WTC11 (cell line): ENCODE data around the gene TBC1D24. TPM values are rescaled to one million over a fixed set of nuclear protein-coding genes. Genes with fewer than 3 reads are reported as not detected.
A peak's percentile ranks its signal among the peaks of the same experiment; 100 is the strongest.

ENCODE experiments used
- AFF4 ChIP-seq: sonication (generic); formaldehyde crosslinking; IDR thresholded peaks from 2 replicates; pipeline ENCODE4 v1.8.1; 2023; ENCODE audit warnings: mild to moderate bottlenecking, missing genetic modification reagents, borderline replicate concordance
- ESRRA ChIP-seq: sonication (generic); formaldehyde crosslinking; IDR thresholded peaks from 2 replicates; pipeline ENCODE4 v1.8.1; 2022; ENCODE audit warnings: mild to moderate bottlenecking, missing genetic modification reagents, borderline replicate concordance
- FOXJ3 ChIP-seq: sonication (generic); formaldehyde crosslinking; IDR thresholded peaks from 2 replicates; pipeline ENCODE4 v1.9.0; 2021; ENCODE audit warnings: missing genetic modification reagents, mild to moderate bottlenecking, borderline replicate concordance
- FOXP1 ChIP-seq: sonication (generic); formaldehyde crosslinking; IDR thresholded peaks from 2 replicates; pipeline ENCODE4 v1.8.0; 2022; ENCODE audit warnings: missing genetic modification reagents, mild to moderate bottlenecking, moderate library complexity, borderline replicate concordance
- HMGXB4 ChIP-seq: sonication (generic); formaldehyde crosslinking; IDR thresholded peaks from 2 replicates; pipeline ENCODE4 v1.8.1; 2023; ENCODE audit warnings: mild to moderate bottlenecking, moderate library complexity, missing genetic modification reagents
- IRF2 ChIP-seq: sonication (generic); formaldehyde crosslinking; IDR thresholded peaks from 2 replicates; pipeline ENCODE4 v1.8.0; 2022; ENCODE audit warnings: low read depth, missing genetic modification reagents, borderline replicate concordance
- MYBL2 ChIP-seq: sonication (generic); formaldehyde crosslinking; IDR thresholded peaks from 2 replicates; pipeline ENCODE4 v1.8.1; 2023; ENCODE audit warnings: mild to moderate bottlenecking, moderate library complexity, missing genetic modification reagents
- NFE2L1 ChIP-seq: sonication (generic); formaldehyde crosslinking; IDR thresholded peaks from 2 replicates; pipeline ENCODE4 v1.8.1; 2023; ENCODE audit warnings: missing genetic modification reagents
- NR1H2 ChIP-seq: sonication (generic); formaldehyde crosslinking; IDR thresholded peaks from 2 replicates; pipeline ENCODE4 v1.9.0; 2021; ENCODE audit warnings: mild to moderate bottlenecking, moderate library complexity, missing genetic modification reagents
- NR2C2 ChIP-seq: sonication (generic); formaldehyde crosslinking; IDR thresholded peaks from 2 replicates; pipeline ENCODE4 v1.8.0; 2022; ENCODE audit warnings: mild to moderate bottlenecking, missing genetic modification reagents
- OVOL2 ChIP-seq: fragments of 250-450 bp; sonication (Bioruptor Pico); IDR thresholded peaks from 2 replicates; pipeline ENCODE4 v1.9.0; 2021; ENCODE audit warnings: mild to moderate bottlenecking, borderline replicate concordance
- PRRX2 ChIP-seq: fragments of 250-450 bp; sonication (Bioruptor Pico); IDR thresholded peaks from 2 replicates; pipeline ENCODE4 v1.8.0; 2021; ENCODE audit warnings: mild to moderate bottlenecking
- RORB ChIP-seq: fragments of 250-450 bp; sonication (Bioruptor Pico); IDR thresholded peaks from 2 replicates; pipeline ENCODE4 v1.9.0; 2021; ENCODE audit warnings: mild to moderate bottlenecking
- SP1 ChIP-seq: sonication (generic); formaldehyde crosslinking; conservative IDR thresholded peaks from 2 replicates; pipeline ENCODE4 v1.8.1; 2022; ENCODE audit warnings: missing genetic modification reagents
- TEAD4 ChIP-seq: sonication (generic); formaldehyde crosslinking; IDR thresholded peaks from 2 replicates; pipeline ENCODE4 v1.8.0; 2022; ENCODE audit warnings: mild to moderate bottlenecking, missing genetic modification reagents
- USF2 ChIP-seq: sonication (generic); formaldehyde crosslinking; IDR thresholded peaks from 2 replicates; pipeline ENCODE4 v1.8.1; 2023; ENCODE audit warnings: mild to moderate bottlenecking, missing genetic modification reagents, moderate library complexity
- ZNF281 ChIP-seq: sonication (generic); formaldehyde crosslinking; IDR thresholded peaks from 2 replicates; pipeline ENCODE4 v1.8.0; 2023; ENCODE audit warnings: mild to moderate bottlenecking, missing genetic modification reagents
- ZNF317 ChIP-seq: sonication (generic); formaldehyde crosslinking; IDR thresholded peaks from 2 replicates; pipeline ENCODE4 v1.8.1; 2023; ENCODE audit warnings: low read depth, mild to moderate bottlenecking, moderate library complexity, missing genetic modification reagents, borderline replicate concordance
- ZNF396 ChIP-seq: fragments of 250-450 bp; sonication (Bioruptor Pico); IDR thresholded peaks from 2 replicates; pipeline ENCODE4 v1.8.0; 2021; ENCODE audit warnings: mild to moderate bottlenecking, moderate library complexity, borderline replicate concordance
- ZNF416 ChIP-seq: fragments of 250-450 bp; sonication (Bioruptor Pico); IDR thresholded peaks from 2 replicates; pipeline ENCODE4 v1.9.0; 2021; ENCODE audit warnings: mild to moderate bottlenecking, inconsistent platforms
- ZNF423 ChIP-seq: fragments of 250-450 bp; sonication (Bioruptor Pico); IDR thresholded peaks from 2 replicates; pipeline ENCODE4 v2.1.2; 2022; ENCODE audit warnings: mild to moderate bottlenecking, moderate library complexity
- ZNF671 ChIP-seq: fragments of 250-450 bp; sonication (Bioruptor Pico); IDR thresholded peaks from 2 replicates; pipeline ENCODE4 v1.8.0; 2021; ENCODE audit warnings: mild to moderate bottlenecking
- total RNA-seq: library from RNA; stranded (reverse); gene quantifications from 3 replicates; pipeline ENCODE4 v1.2.3, GENCODE V29; 2021
- TF ChIP-seq, protein P1 (sequence below): fragments of 250-450 bp; sonication (Bioruptor Pico); IDR thresholded peaks from 2 replicates; pipeline ENCODE4 v1.8.0; 2021; ENCODE audit warnings: mild to moderate bottlenecking
- TF ChIP-seq, protein P2 (sequence below): sonication (generic); formaldehyde crosslinking; IDR thresholded peaks from 2 replicates; pipeline ENCODE4 v1.8.1; 2022; ENCODE audit warnings: mild to moderate bottlenecking, missing genetic modification reagents, moderate library complexity, borderline replicate concordance
- TF ChIP-seq, protein P3 (sequence below): sonication (generic); formaldehyde crosslinking; IDR thresholded peaks from 2 replicates; pipeline ENCODE4 v1.8.0; 2022; ENCODE audit warnings: mild to moderate bottlenecking, missing genetic modification reagents

The TBC1D24 gene
- total RNA-seq, 1 experiment from 2014 or later: 21.0 TPM

DNA sequence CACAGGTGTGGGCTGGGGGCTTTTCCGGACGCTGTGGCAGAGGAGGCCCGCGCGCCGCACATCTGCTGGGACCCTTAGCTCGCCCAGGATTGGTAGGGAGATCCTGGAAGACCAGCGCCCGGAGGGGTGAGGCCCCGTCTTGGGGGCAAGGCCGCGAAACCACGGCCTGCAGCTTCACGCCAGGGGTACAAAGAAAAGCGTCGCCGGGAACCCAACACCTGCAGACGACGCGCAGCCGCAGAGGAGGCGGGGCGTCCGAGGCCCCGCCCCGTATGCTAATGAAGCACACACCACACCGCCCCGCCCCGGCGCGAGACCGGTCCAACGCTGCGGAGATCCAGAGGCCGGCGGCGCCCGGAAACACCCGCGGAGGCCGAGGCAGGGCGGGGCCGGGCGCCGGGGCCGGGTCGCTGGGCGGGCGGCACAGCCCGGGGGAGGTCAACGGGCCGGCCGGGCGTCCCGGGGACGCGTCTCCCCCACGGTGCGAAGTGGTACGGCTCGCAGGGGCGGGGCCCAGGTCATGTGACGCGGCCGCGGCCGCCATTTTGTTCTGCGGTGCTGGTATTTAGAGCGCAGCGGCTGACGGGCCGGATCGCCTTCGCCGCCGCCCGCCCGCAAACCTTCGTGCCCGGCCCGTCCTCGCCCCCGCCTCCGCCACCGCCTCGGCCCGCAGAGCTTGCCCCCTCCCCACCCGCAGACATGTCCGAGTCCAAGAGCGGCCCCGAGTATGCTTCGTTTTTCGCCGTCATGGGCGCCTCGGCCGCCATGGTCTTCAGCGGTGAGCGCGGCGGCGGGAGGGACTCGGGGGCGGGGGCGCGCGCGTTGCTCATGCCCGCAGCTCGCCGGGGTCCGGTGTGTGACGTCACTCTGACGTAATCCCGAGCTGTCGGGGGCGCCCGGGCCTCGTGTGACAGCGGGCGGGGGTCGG lies 38.7 kb downstream of the TBC1D24 start, which contains the start of gene ATP6V0C (continued):
- TF ChIP-seq, protein P1, sequence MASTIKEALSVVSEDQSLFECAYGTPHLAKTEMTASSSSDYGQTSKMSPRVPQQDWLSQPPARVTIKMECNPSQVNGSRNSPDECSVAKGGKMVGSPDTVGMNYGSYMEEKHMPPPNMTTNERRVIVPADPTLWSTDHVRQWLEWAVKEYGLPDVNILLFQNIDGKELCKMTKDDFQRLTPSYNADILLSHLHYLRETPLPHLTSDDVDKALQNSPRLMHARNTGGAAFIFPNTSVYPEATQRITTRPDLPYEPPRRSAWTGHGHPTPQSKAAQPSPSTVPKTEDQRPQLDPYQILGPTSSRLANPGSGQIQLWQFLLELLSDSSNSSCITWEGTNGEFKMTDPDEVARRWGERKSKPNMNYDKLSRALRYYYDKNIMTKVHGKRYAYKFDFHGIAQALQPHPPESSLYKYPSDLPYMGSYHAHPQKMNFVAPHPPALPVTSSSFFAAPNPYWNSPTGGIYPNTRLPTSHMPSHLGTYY: no peak
- TF ChIP-seq HMGXB4: no peak
- TF ChIP-seq NR1H2 (CRISPR knock-in tag): no peak
- TF ChIP-seq, protein P2, sequence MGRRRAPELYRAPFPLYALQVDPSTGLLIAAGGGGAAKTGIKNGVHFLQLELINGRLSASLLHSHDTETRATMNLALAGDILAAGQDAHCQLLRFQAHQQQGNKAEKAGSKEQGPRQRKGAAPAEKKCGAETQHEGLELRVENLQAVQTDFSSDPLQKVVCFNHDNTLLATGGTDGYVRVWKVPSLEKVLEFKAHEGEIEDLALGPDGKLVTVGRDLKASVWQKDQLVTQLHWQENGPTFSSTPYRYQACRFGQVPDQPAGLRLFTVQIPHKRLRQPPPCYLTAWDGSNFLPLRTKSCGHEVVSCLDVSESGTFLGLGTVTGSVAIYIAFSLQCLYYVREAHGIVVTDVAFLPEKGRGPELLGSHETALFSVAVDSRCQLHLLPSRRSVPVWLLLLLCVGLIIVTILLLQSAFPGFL (CRISPR knock-in tag): no peak
- TF ChIP-seq, protein P3, sequence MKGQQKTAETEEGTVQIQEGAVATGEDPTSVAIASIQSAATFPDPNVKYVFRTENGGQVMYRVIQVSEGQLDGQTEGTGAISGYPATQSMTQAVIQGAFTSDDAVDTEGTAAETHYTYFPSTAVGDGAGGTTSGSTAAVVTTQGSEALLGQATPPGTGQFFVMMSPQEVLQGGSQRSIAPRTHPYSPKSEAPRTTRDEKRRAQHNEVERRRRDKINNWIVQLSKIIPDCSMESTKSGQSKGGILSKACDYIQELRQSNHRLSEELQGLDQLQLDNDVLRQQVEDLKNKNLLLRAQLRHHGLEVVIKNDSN: peak; percentile 94
- TF ChIP-seq MYBL2 (CRISPR knock-in tag): 0 out of 2 replicates have a peak, but pooled peaks have one; percentile 56
- peak; percentile 98 for TF ChIP-seq USF2 (CRISPR knock-in tag)
- TF ChIP-seq PRRX2 (CRISPR knock-in tag): no peak
- no peak for TF ChIP-seq FOXJ3 (CRISPR knock-in tag)
- TF ChIP-seq ZNF423 (CRISPR knock-in tag): no peak
- no peak for TF ChIP-seq ESRRA (CRISPR knock-in tag)
- TF ChIP-seq ZNF396: no peak
- TF ChIP-seq NR2C2: no peak
- no peak; the same call in 1 of the 2 replicates for TF ChIP-seq ZNF317 (CRISPR knock-in tag)
- TF ChIP-seq IRF2 (CRISPR knock-in tag): no peak
- no peak for TF ChIP-seq ZNF671 (CRISPR knock-in tag)
- TF ChIP-seq TEAD4 (CRISPR knock-in tag): no peak
- peak; percentile 96 for TF ChIP-seq SP1 (CRISPR knock-in tag)
- TF ChIP-seq NFE2L1 (CRISPR knock-in tag): 0 out of 2 replicates have a peak, but pooled peaks have one; percentile 43
- no peak for TF ChIP-seq RORB (CRISPR knock-in tag)
- TF ChIP-seq FOXP1 (CRISPR knock-in tag): peak; percentile 66; the same call in 1 of the 2 replicates
- TF ChIP-seq ZNF416 (CRISPR knock-in tag): 0 out of 2 replicates have a peak, but pooled peaks have one; percentile 29
- TF ChIP-seq AFF4 (CRISPR knock-in tag): no peak
- no peak for TF ChIP-seq OVOL2 (CRISPR knock-in tag)
- no peak for TF ChIP-seq ZNF281
